IPS-11a (cell line): ENCODE results near the gene CELF1.
A peak's percentile ranks its signal among the peaks of the same experiment; 100 is the strongest.

Source experiments
- H3K4me3 ChIP-seq: one replicate; pipeline ENCODE4 v1.5.1; 2013; ENCODE audit warnings: low read depth, low read length, control low read depth

The CELF1 gene

DNA sequence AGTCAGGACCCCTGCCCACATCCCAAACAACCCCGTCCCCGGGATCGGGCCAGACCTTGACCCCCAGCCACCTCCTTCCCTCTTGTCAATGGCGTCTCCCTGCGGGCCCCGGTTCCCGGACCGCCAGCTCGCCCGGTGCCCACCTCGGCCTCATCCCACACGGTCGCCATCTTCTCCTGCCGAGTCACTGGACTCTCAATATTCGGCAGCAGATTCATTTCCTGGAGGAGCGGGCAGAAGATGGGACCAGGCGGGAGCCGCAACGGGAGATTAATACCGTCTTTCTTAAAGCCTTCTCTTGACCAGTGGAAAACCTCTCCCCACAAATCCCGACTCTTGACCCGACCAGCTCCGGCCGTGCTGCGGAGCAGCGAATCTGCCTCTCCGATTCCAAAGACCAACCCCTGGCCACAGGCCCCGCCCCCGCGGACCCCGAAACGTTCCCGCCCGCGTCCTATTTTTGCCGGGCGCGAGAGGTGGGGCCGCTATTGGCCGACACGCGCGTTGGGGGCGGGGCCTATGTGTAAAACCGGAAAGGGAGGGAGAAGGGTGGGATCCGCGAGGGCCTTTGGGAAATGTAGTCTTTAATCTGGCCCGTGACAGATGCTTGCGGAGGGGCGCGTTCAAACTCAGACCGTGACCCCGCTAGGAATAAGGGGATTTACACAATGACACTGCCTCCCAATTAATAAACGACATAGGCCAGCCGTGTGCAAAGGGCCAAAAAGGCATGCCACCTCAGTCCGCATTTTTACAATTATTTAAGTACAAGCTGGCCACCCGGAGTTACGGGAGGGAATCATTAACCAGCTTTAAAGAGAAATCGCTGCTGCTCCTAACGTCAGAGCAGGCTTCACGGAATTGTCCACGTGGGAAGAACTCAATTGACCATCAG lies 126.6 kb downstream of the CELF1 start, which contains the start of gene PSMC3:
TSS of gene PSMC3 (minus strand) at position 378 of the 895 bp plus-strand sequence. CDS start at position 218, 160 bp downstream.
- H3K4me3 ChIP-seq: peak within 1 kb of the TSS; percentile 86

DNA sequence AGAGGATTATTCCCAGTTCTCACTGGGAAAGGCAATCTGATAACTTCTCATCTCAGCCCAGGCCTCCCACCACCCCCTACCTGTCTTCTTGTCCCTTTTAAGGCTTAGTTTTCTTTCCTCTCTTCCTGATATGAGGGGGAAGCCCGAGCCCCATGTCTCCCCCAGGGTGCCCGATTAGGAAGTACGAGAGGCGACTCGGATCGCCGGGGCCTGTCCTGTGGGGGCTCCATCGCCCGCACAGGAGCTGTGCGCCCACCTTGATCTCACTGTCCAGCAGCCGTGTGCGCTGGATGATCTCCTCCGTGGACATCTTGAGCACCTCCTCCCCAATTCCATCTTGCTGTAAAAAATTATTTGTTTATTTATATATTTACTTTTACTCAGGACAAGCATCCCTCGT lies 127.3 kb downstream of the CELF1 start:
- H3K4me3 ChIP-seq: peak overlapping the region; percentile 86

DNA sequence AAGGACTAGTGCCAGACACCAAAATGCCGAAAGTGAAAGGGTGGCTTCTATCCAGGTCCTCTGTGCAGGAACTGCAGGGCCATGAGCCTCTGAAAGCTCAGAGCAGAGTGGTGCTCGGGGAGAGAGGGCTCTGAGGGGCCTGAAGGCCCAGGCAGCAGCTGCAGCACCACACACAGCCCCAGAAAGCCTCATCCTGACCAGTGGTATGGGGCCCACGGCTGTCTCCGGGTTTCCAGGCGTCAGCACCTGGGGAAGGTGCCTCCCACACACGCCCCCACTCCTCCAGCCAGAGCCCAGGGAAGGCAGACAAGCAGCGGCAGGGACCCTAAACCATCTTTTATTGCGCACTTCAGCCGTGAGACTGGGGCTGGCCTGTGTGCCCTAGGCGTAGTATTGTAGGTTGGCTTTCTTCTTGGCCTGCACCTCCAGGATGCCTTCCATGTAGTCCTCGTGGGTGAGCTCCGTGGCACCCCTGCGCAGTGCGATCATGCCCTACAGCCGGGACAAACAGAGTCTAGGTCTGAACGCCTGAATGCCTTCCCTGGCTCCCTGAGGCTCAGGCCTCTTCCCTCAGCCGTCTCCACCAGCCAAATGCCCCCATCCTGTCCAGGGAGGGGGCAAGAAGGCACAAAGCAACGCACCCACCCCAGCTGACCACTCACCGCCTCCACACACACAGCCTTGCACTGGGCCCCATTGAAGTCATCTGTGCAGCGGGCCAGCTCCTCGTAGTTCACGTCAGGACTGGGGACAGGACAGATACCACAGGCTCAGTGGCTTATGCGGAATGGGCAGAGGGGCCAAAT lies 134.3 kb downstream of the CELF1 start:
- no peak overlapping the region for H3K4me3 ChIP-seq

DNA sequence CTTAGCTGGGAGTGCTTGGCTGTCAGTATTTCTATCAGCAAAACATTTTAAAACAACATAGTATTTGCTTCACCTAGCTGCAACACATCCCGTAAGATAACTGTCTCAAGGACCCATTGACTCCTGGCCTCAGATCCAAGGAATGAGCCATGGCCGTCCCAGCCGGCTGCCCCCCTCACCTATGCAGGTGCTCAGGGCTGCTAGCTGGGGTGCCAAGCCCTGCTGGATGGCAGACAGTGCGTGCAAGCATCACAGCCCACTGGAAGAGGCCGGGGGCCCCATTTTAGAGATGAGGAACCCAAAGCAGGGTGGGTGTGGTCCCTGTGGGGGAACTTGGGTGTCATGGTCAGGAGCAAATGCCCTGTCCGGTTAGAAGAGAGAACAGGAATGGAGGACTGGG lies 135.2 kb downstream of the CELF1 start:
- no peak overlapping the region for H3K4me3 ChIP-seq

DNA sequence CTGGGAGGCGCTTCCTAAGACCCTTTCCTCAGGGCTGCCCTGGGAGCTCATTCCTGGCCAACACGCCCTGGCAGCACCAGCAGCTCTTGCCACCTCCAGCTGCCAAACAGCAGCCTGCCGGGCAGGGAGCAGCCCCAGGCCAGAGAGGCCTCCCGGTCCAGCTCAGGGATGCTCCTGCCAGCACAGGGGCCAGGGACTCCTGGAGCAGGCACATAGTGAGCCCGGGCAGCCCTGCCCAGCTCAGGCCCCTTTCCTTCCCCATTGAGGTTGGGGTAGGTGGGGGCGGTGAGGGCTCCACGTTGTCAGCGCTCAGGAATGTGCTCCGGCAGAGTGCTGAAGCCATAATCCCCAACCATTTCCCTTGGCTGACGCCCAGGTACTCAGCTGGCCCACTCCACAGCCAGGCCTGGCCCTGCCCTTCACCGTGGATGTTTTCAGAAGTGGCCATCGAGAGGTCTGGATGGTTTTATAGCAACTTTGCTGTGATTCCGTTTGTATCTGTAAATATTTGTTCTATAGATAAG lies 136.9 kb downstream of the CELF1 start:
- no peak overlapping the region for H3K4me3 ChIP-seq
